Osteoblast (primary cell): ENCODE data around the gene ZCWPW1. TPM values are rescaled to one million over a fixed set of nuclear protein-coding genes. Genes with fewer than 3 reads are reported as not detected.
A peak's percentile ranks its signal among the peaks of the same experiment; 100 is the strongest.
"Not testable (repeated sequence)": the region's sequence is repeated elsewhere in the genome, so short reads cannot be mapped to it uniquely, and the experiment has no call there.

Experiments
- DNase-seq: peaks from one replicate; pipeline ENCODE4 v3.0.0; 2011; ENCODE audit warnings: low spot score, mixed read lengths; ENCODE audit not compliant: insufficient read length; ENCODE audit errors: missing footprints
- H2AFZ ChIP-seq: 2 replicates; pipeline ENCODE4 v1.6.0; 2011; ENCODE audit warnings: mild to moderate bottlenecking, low read length
- H3K27ac ChIP-seq: 2 replicates; pipeline ENCODE4 v1.5.1; 2011; ENCODE audit warnings: mild to moderate bottlenecking, low read depth, low read length, moderate library complexity
- H3K27me3 ChIP-seq: 2 replicates; pipeline ENCODE4 v1.6.0; 2012; ENCODE audit warnings: mild to moderate bottlenecking, control low read depth, inconsistent platforms, low read length, moderate library complexity; ENCODE audit not compliant: insufficient read depth
- H3K36me3 ChIP-seq: 2 replicates; pipeline ENCODE4 v1.5.1; 2011; ENCODE audit warnings: mild to moderate bottlenecking, low read length, control low read depth, moderate library complexity; ENCODE audit not compliant: insufficient read depth
- H3K4me1 ChIP-seq: 2 replicates; pipeline ENCODE4 v1.5.1; 2011; ENCODE audit warnings: mild to moderate bottlenecking, low read length, control low read depth, moderate library complexity; ENCODE audit not compliant: insufficient read depth
- H3K4me2 ChIP-seq: 2 replicates; pipeline ENCODE4 v1.6.0; 2011; ENCODE audit warnings: mild to moderate bottlenecking, low read length; ENCODE audit not compliant: insufficient read depth
- H3K4me3 ChIP-seq: fragments of 200-600 bp; sonication (generic); 3 replicates; pipeline ENCODE4 v1.5.1; 2012; ENCODE audit warnings: mild to moderate bottlenecking, low read length, inconsistent platforms; ENCODE audit not compliant: insufficient read depth
- H3K79me2 ChIP-seq: 2 replicates; pipeline ENCODE4 v1.6.0; 2012; ENCODE audit warnings: mild to moderate bottlenecking, low read length, control low read depth, inconsistent platforms; ENCODE audit not compliant: insufficient read depth
- H3K9me3 ChIP-seq: 2 replicates; pipeline ENCODE4 v1.5.1; 2011; ENCODE audit warnings: low read depth, low read length, control low read depth
- H4K20me1 ChIP-seq: 2 replicates; pipeline ENCODE4 v1.6.0; 2012; ENCODE audit warnings: mild to moderate bottlenecking, low read length, control low read depth; ENCODE audit not compliant: insufficient read depth
- total RNA-seq: library from RNA; depleted of rRNA; stranded (reverse); fragments of >200 nt; gene quantifications from 2 replicates; pipeline ENCODE4 v1.2.3, GENCODE V29; 2012
- TF ChIP-seq, protein P1 (sequence below): IDR thresholded peaks from 2 replicates; pipeline ENCODE4 v1.5.1; 2011; ENCODE audit warnings: mild to moderate bottlenecking, low read depth, low read length, moderate library complexity; ENCODE audit errors: extremely low read depth

Gene ZCWPW1
- total RNA-seq, 1 donor: 2.2 TPM

DNA sequence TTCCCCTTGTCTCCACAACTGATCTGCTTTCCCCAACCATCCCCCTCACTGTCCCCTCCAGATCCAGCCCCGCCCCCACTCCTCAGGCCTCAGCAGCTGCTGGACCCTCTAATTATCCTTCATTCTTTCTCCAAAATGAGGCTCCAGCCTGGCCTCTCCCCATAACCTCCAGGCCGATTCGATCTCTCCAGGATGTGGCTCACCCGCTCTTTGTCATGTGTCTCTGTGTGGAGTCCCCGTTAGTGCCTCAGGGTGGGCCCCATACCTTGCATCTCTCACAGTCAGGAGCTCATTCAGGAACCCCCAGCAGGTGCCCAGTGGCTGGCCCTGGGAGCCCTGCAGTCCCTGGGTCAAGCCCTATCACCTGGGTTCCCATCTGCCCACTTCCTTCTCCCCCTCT lies 53.9 kb downstream of the ZCWPW1 start:
- H3K4me3 ChIP-seq: no peak overlapping the region
- H3K79me2 ChIP-seq: no peaks in the 10 kb centered on the region
- no peaks in the 10 kb centered on the region for H3K27me3 ChIP-seq
- TF ChIP-seq, protein P1, sequence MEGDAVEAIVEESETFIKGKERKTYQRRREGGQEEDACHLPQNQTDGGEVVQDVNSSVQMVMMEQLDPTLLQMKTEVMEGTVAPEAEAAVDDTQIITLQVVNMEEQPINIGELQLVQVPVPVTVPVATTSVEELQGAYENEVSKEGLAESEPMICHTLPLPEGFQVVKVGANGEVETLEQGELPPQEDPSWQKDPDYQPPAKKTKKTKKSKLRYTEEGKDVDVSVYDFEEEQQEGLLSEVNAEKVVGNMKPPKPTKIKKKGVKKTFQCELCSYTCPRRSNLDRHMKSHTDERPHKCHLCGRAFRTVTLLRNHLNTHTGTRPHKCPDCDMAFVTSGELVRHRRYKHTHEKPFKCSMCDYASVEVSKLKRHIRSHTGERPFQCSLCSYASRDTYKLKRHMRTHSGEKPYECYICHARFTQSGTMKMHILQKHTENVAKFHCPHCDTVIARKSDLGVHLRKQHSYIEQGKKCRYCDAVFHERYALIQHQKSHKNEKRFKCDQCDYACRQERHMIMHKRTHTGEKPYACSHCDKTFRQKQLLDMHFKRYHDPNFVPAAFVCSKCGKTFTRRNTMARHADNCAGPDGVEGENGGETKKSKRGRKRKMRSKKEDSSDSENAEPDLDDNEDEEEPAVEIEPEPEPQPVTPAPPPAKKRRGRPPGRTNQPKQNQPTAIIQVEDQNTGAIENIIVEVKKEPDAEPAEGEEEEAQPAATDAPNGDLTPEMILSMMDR: no peak
- no peak overlapping the region for H3K4me2 ChIP-seq
- DNase-seq: no peak
- H3K27ac ChIP-seq: no peak overlapping the region
- no peak overlapping the region for H2AFZ ChIP-seq
- H4K20me1 ChIP-seq: no peaks in the 10 kb centered on the region
- H3K9me3 ChIP-seq: no peaks in the 10 kb centered on the region
- H3K36me3 ChIP-seq: no peaks in the 10 kb centered on the region
- no peaks in the 10 kb centered on the region for H3K4me1 ChIP-seq

DNA sequence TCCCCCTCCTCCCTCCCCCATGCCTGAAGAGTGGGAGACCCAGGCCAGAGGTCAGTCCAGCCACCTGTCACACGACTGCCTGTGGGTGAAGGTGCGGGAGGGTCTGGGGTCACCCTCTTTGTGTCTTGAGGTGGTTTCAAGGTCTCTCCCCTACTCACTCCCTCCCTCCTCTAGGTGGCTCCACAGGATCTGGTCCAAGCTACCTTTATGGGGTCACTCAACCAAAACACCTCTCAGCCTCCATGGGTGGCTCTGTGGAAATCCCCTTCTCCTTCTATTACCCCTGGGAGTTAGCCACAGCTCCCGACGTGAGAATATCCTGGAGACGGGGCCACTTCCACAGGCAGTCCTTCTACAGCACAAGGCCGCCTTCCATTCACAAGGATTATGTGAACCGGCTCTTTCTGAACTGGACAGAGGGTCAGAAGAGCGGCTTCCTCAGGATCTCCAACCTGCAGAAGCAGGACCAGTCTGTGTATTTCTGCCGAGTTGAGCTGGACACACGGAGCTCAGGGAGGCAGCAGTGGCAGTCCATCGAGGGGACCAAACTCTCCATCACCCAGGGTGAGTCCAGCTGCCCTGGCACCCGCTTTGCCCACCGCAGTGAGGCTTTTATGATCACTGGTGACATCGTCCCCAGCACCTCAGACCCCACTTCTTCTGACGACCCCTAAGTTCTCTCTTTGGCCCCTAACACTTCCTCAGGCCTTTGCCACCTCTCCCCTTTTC lies 54.5 kb downstream of the ZCWPW1 start:
- H4K20me1 ChIP-seq, H3K4me3 ChIP-seq, H3K4me2 ChIP-seq, H3K36me3 ChIP-seq, H3K79me2 ChIP-seq, H2AFZ ChIP-seq, H3K4me1 ChIP-seq, H3K9me3 ChIP-seq, DNase-seq, H3K27ac ChIP-seq, H3K27me3 ChIP-seq: not testable (repeated sequence)

DNA sequence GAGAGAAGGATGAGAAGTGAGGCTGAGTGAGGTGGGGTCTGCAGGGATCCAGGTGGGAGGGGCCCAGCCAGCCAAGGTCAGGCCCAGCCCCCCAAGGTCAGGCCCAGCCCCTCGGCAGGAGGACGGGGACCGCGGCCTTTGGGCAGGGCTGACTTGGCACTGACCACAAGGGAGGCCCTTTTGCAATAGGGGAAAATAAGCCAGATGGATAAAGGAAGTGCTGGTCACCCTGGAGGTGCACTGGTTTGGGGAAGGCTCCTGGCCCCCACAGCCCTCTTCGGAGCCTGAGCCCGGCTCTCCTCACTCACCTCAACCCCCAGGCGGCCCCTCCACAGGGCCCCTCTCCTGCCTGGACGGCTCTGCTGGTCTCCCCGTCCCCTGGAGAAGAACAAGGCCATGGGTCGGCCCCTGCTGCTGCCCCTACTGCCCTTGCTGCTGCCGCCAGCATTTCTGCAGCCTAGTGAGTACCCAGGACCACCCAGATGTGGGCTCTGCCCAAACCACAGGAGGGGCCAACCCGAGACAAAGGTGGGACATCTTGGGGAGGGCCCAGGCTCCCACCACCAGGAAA lies 55.2 kb downstream of the ZCWPW1 start, which contains the start of gene PILRA:
Gene PILRA, plus strand, starts transcription at position 227 of the 571 bp plus-strand sequence. Its CDS starts 170 bp downstream, at position 397.
- Histone ChIP-seq H2AFZ (peak within 1 kb of the TSS; percentile 78), H3K4me2 (peak within 1 kb of the TSS; percentile 32), H3K4me3 (no peak within 1 kb of the TSS), H3K9me3 (no peaks in the 10 kb centered on the region), H3K79me2 (no peaks in the 10 kb centered on the region), H4K20me1 (no peaks in the 10 kb centered on the region), H3K27me3 (no peaks in the 10 kb centered on the region), H3K36me3 (no peaks in the 10 kb centered on the region), H3K4me1 (no peaks in the 10 kb centered on the region), H3K27ac (no peak within 1 kb of the TSS)
- no peak for DNase-seq
- TF ChIP-seq, protein P1: no peak

DNA sequence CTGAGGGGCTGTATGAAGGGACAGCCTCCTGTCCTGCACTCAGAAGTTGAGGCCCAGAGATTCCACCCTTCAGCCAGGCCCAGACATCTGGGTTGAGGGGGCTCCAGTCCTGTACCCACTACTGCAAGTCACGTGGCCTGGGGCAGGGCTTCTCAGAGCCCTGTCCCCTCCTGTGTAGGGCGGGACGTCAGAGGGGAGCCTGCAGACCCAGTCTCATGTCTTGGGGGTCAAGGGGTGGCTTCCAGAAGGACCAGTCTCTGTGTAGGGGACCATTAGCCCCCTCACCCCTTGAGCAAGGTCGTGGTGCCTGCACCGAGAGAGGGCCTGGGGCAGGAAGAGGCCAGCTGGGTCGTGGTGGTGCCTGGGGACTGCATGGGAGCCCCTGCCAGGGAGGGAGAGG lies 55.8 kb downstream of the ZCWPW1 start:
- Histone ChIP-seq H3K9me3 (no peaks in the 10 kb centered on the region), H3K4me1 (no peaks in the 10 kb centered on the region), H3K36me3 (no peaks in the 10 kb centered on the region), H3K79me2 (no peaks in the 10 kb centered on the region), H4K20me1 (no peaks in the 10 kb centered on the region), H3K27ac (no peak overlapping the region), H3K27me3 (no peaks in the 10 kb centered on the region), H2AFZ (peak overlapping the region; percentile 78), H3K4me3 (no peak overlapping the region), H3K4me2 (no peak overlapping the region)
- DNase-seq: no peak
- TF ChIP-seq, protein P1: no peak
